Upper lobe of left lung (tissue), 4 donors: ENCODE results near the gene COL6A2.

Source experiments
- EP300 ChIP-seq, 4 donors: sonication (generic); formaldehyde crosslinking; IDR thresholded peaks; one replicate each; pipeline ENCODE4 v1.5.1; 2017; ENCODE audit warnings: antibody characterized with exemption in 4 of 4, control low read depth in 2 of 4
- POLR2A ChIP-seq, 4 donors: fragments of 450-650 bp; IDR thresholded peaks; one replicate each; pipeline ENCODE4 v1.5.1; 2016 to 2017; ENCODE audit warnings: antibody characterized with exemption in 4 of 4, mild to moderate bottlenecking in 2 of 4
- POLR2AphosphoS5 ChIP-seq, 2 donors: sonication (generic); formaldehyde crosslinking; IDR thresholded peaks; one replicate each; pipeline ENCODE4 v1.5.1; 2017; ENCODE audit warnings: antibody characterized with exemption in 2 of 2
- TF ChIP-seq, protein P1 (sequence below), 6 experiments: fragments of 450-650 bp in 4 of 6; fragments of 200-600 bp in 2 of 6; sonication (generic) in 2 of 6; IDR thresholded peaks; one replicate each; pipeline ENCODE4 v1.5.1; 2016 to 2019; ENCODE audit warnings: antibody characterized with exemption in 6 of 6

DNA sequence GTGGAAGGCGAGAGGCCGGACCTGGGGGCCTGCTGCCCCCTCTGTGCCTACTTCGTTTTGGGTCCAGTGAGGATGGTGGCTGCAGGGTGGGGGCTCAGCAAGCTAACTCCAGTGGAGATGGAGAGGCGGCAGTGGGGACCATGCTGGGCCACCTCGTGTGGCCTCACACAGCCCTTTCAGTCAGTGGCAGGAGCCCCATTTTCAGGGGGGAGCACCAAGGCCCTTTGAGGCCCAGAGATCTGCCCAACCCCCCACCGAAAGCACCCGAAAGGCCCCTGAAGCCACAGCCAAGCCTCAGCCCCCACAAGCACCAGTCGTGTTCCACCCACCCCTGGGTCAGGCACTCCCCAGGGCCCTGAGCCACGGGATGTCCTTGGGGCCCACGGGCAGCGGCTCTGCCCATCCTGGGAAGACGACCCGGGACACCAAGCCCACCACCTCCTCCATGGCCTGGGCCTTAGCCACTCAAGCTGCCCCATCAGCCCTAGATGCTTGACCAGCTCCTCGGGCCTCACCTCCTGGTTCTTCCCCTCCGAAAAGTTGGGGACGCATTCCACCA, 57.1 kb downstream of the COL6A2 start:
- TF ChIP-seq POLR2AphosphoS5 (IDR thresholded peaks at IDR 0.05) (no peak), EP300 (IDR thresholded peaks at IDR 0.05) (no peak), POLR2A (IDR thresholded peaks at IDR 0.05) (no peak)
- TF ChIP-seq, protein P1, sequence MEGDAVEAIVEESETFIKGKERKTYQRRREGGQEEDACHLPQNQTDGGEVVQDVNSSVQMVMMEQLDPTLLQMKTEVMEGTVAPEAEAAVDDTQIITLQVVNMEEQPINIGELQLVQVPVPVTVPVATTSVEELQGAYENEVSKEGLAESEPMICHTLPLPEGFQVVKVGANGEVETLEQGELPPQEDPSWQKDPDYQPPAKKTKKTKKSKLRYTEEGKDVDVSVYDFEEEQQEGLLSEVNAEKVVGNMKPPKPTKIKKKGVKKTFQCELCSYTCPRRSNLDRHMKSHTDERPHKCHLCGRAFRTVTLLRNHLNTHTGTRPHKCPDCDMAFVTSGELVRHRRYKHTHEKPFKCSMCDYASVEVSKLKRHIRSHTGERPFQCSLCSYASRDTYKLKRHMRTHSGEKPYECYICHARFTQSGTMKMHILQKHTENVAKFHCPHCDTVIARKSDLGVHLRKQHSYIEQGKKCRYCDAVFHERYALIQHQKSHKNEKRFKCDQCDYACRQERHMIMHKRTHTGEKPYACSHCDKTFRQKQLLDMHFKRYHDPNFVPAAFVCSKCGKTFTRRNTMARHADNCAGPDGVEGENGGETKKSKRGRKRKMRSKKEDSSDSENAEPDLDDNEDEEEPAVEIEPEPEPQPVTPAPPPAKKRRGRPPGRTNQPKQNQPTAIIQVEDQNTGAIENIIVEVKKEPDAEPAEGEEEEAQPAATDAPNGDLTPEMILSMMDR (IDR thresholded peaks at IDR 0.05), result no peak
